ENCODE data around the gene TMSB15A.
"Not testable (repeated sequence)": the region's sequence is repeated elsewhere in the genome, so short reads cannot be mapped to it uniquely, and the experiment has no call there.

The TMSB15A gene

GRCh38 chrX:102535958-102536357, 19.4 kb upstream of the TMSB15A start:
- DNase-seq (ENCODE audit: extremely low spot score): no peak
- POLR2A ChIA-PET: no interaction called here
- CTCF ChIA-PET: no interaction called here
- TF ChIP-seq CTCF (IDR thresholded peaks at IDR 0.05; ENCODE audit: control extremely low read depth, extremely low read depth, low read depth, missing control alignments): no peak

GRCh38 chrX:102517326-102517725, 787 bp upstream of the TMSB15A start:
- POLR2A ChIA-PET: no interaction called here
- no peak for DNase-seq (ENCODE audit: extremely low spot score)
- no peak for TF ChIP-seq CTCF (IDR thresholded peaks at IDR 0.05; ENCODE audit: control extremely low read depth, extremely low read depth, low read depth, missing control alignments)
- CTCF ChIA-PET: no interaction called here

- TF ChIP-seq CTCF (IDR thresholded peaks at IDR 0.05; ENCODE audit: control extremely low read depth, extremely low read depth, low read depth, missing control alignments): no peak
- DNase-seq (ENCODE audit: extremely low spot score): no peak
- POLR2A ChIA-PET: no interaction called here
- CTCF ChIA-PET: no interaction called here
Measured at GRCh38 chrX:102514536-102514935, 2.0 kb downstream of the TMSB15A start.

GRCh38 chrX:102498732-102499131, 17.8 kb downstream of the TMSB15A start:
- no peak for DNase-seq (ENCODE audit: extremely low spot score)
- no peak for TF ChIP-seq CTCF (IDR thresholded peaks at IDR 0.05; ENCODE audit: control extremely low read depth, extremely low read depth, low read depth, missing control alignments)
- ChIA-PET POLR2A (no interaction called here), CTCF (no interaction called here)

- ChIA-PET POLR2A (no interaction called here), CTCF (no interaction called here)
- no peak for TF ChIP-seq CTCF (IDR thresholded peaks at IDR 0.05; ENCODE audit: control extremely low read depth, extremely low read depth, low read depth, missing control alignments)
- no peak for DNase-seq (ENCODE audit: extremely low spot score)
Measured at GRCh38 chrX:102491766-102492165, 24.8 kb downstream of the TMSB15A start.

GRCh38 chrX:102478765-102479164, 37.8 kb downstream of the TMSB15A start:
- DNase-seq (ENCODE audit: extremely low spot score); CTCF ChIA-PET; POLR2A ChIA-PET: not testable (repeated sequence)

GRCh38 chrX:102471762-102472220, 44.7 kb downstream of the TMSB15A start, which contains the start of gene TCP11X2:
TCP11X2 (minus strand) TSS chrX:102471812.
- DNase-seq (ENCODE audit: extremely low spot score); CTCF ChIA-PET; POLR2A ChIA-PET: not testable (repeated sequence)

GRCh38 chrX:102470215-102470614, 46.3 kb downstream of the TMSB15A start:
- POLR2A ChIA-PET; DNase-seq (ENCODE audit: extremely low spot score); CTCF ChIA-PET: not testable (repeated sequence)
